CD14-positive monocyte (primary cell): ENCODE results near the gene PODN. TPM values are rescaled to one million over a fixed set of nuclear protein-coding genes. Genes with fewer than 3 reads are reported as not detected.

Source experiments
- DNase-seq, 3 donors: peaks; one replicate each; pipeline ENCODE4 v3.0.0-alpha.2; 2011 to 2022
- H2AFZ ChIP-seq: 2 replicates; pipeline ENCODE4 v1.6.0; 2012; ENCODE audit warnings: mild to moderate bottlenecking, low read depth, low read length, inconsistent platforms; ENCODE audit not compliant: insufficient read depth, poor library complexity, severe bottlenecking
- H3K27ac ChIP-seq, 2 donors: 1 replicate in 1 of 2; 2 replicates in 1 of 2; pipeline ENCODE4 v1.5.1; 2012 to 2013; ENCODE audit warnings: low read length in 2 of 2, control low read depth in 1 of 2, inconsistent platforms in 1 of 2, low read depth in 1 of 2, mild to moderate bottlenecking in 1 of 2
- H3K27me3 ChIP-seq, 2 donors: one replicate each; pipeline versions ENCODE4 v1.6.0 to v1.6.1; 2011 to 2013; ENCODE audit warnings: low read length in 2 of 2; ENCODE audit not compliant: control insufficient read depth in 2 of 2, insufficient read depth in 2 of 2
- H3K36me3 ChIP-seq, 2 donors: replicated peaks in 1 of 2; 1 replicate in 1 of 2; 2 replicates in 1 of 2; pipeline versions ENCODE4 v1.5.1 to v1.6.1; 2012 to 2013; ENCODE audit warnings: low read length in 2 of 2, control low read depth in 1 of 2, inconsistent platforms in 1 of 2, mild to moderate bottlenecking in 1 of 2; ENCODE audit not compliant: insufficient read depth in 2 of 2, control insufficient read depth in 1 of 2
- H3K4me1 ChIP-seq, 2 donors: 1 replicate in 1 of 2; 2 replicates in 1 of 2; pipeline versions ENCODE4 v1.5.1 to v1.6.1; 2012 to 2013; ENCODE audit warnings: low read length in 2 of 2, control low read depth in 1 of 2, inconsistent platforms in 1 of 2, mild to moderate bottlenecking in 1 of 2, moderate library complexity in 1 of 2; ENCODE audit not compliant: insufficient read depth in 2 of 2, control insufficient read depth in 1 of 2
- H3K4me2 ChIP-seq: replicated peaks from 2 replicates; pipeline ENCODE3; 2012; ENCODE audit warnings: low read length, moderate library complexity, mild to moderate bottlenecking; ENCODE audit not compliant: poor library complexity, severe bottlenecking; ENCODE audit errors: extremely low read depth
- H3K4me3 ChIP-seq, 3 experiments: fragments of 200-600 bp in 1 of 3; sonication (generic) in 1 of 3; replicated peaks in 1 of 3; 1 replicate in 2 of 3; 2 replicates in 1 of 3; pipeline ENCODE4 v1.5.1; 2011 to 2013; ENCODE audit warnings: low read length in 3 of 3, mild to moderate bottlenecking in 3 of 3, control low read depth in 2 of 3, low read depth in 2 of 3, inconsistent platforms in 1 of 3, moderate library complexity in 1 of 3
- H3K79me2 ChIP-seq: 2 replicates; pipeline ENCODE4 v1.6.0; 2012; ENCODE audit warnings: mild to moderate bottlenecking, control low read depth, inconsistent platforms, low read length, moderate library complexity; ENCODE audit not compliant: insufficient read depth
- H3K9ac ChIP-seq: 2 replicates; pipeline ENCODE4 v1.6.0; 2017; ENCODE audit warnings: low read length, mild to moderate bottlenecking; ENCODE audit not compliant: insufficient read depth, poor library complexity, severe bottlenecking
- H3K9me3 ChIP-seq, 2 donors: replicated peaks in 1 of 2; 1 replicate in 1 of 2; 2 replicates in 1 of 2; pipeline versions ENCODE4 v1.5.1 to v1.6.1; 2012 to 2013; ENCODE audit warnings: low read length in 2 of 2, control low read depth in 1 of 2; ENCODE audit not compliant: control insufficient read depth in 1 of 2, insufficient read depth in 1 of 2
- H4K20me1 ChIP-seq: 2 replicates; pipeline ENCODE4 v1.6.0; 2012; ENCODE audit warnings: mild to moderate bottlenecking, low read length, control low read depth, moderate library complexity; ENCODE audit not compliant: insufficient read depth
- H3K27ac Mint-ChIP-seq, 7 donors: one replicate each; pipeline ENCODE4 v1.8.0; 2020; ENCODE audit warnings: mild to moderate bottlenecking in 7 of 7, mixed read lengths in 7 of 7, moderate library complexity in 6 of 7, inconsistent platforms in 2 of 7
- H3K27me3 Mint-ChIP-seq, 3 donors: one replicate each; pipeline ENCODE4 v1.8.0; 2021 to 2022; ENCODE audit warnings: low read depth in 3 of 3, mild to moderate bottlenecking in 3 of 3, mixed read lengths in 3 of 3, moderate library complexity in 3 of 3, inconsistent platforms in 1 of 3
- H3K36me3 Mint-ChIP-seq, 2 donors: one replicate each; pipeline ENCODE4 v1.8.0; 2020; ENCODE audit warnings: mixed read lengths in 2 of 2, inconsistent platforms in 1 of 2, mild to moderate bottlenecking in 1 of 2
- H3K4me1 Mint-ChIP-seq: one replicate; pipeline ENCODE4 v1.8.0; 2020; ENCODE audit warnings: mild to moderate bottlenecking, mixed read lengths
- H3K4me3 Mint-ChIP-seq, 2 donors: one replicate each; pipeline ENCODE4 v1.8.0; 2020; ENCODE audit warnings: mild to moderate bottlenecking in 2 of 2, mixed read lengths in 2 of 2, moderate library complexity in 1 of 2
- H3K9me3 Mint-ChIP-seq, 7 donors: one replicate each; pipeline ENCODE4 v1.8.0; 2020 to 2022; ENCODE audit warnings: mixed read lengths in 7 of 7, mild to moderate bottlenecking in 6 of 7, moderate library complexity in 6 of 7, inconsistent platforms in 2 of 7
- CTCF ChIP-seq: fragments of 200-600 bp; IDR thresholded peaks from one replicate; pipeline ENCODE4 v1.8.0; 2022; ENCODE audit warnings: antibody characterized with exemption, mild to moderate bottlenecking
- WGBS: methylation state at CpG from one replicate; pipeline ENCODE4 v1.1.5; 2013; ENCODE audit warnings: missing lambda C conversion rate; ENCODE audit not compliant: insufficient coverage; 5-methylcytosine and 5-hydroxymethylcytosine counted together
- intact Hi-C, 2 donors: fragments of 100-400 bp; cut with micrococcal nuclease; formaldehyde crosslinking; loops; one replicate each; pipeline versions ENCODE4 v1.15.0 to v1.15.1; 2023
- polyA plus RNA-seq, 3 donors: library from polyadenylated mRNA; depleted of rRNA in 1 of 3; unstranded in 2 of 3; stranded (reverse) in 1 of 3; fragments of 300-500 nt in 2 of 3; fragments of >200 nt in 1 of 3; fragmentation: Illumina TruSeq in 2 of 3; gene quantifications; 1 replicate in 2 of 3; 2 replicates in 1 of 3; pipeline ENCODE4 v1.2.3, GENCODE V29; 2012 to 2021

PODN gene
- polyA plus RNA-seq, 3 donors: not detected

DNA sequence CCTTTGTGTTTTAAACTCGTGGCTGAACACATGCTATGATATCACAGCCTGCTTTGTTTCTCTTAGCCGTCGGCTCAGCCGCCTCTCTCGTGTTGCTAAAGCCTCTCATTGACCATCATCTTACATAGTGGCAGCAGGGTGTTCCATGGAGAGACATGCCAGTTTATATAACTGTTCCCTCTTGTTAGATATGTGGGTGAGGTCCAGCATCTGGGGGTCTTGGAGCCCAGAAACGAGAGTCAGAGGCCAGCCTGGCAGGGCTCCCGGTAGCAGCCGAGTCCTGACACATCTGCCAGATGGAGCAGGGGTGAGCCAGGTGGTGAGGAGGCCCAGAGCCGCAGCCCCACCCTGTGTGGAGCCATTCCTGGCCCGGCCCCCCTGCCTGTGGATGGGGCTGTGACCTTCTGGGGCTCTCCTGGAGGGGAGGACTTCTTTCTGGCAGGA is 11.9 kb downstream of the PODN start:
- WGBS: 97% methylated on average over 9 of the region's 10 CpGs
- H3K4me1 ChIP-seq: no peaks in the 10 kb centered on the region
- H3K36me3 Mint-ChIP-seq: no peaks in the 10 kb centered on the region
- intact Hi-C loops: no loop called here
- H3K4me1 Mint-ChIP-seq: no peaks in the 10 kb centered on the region
- no peak overlapping the region for H3K27ac ChIP-seq
- no peaks in the 10 kb centered on the region for H4K20me1 ChIP-seq
- no peaks in the 10 kb centered on the region for H3K79me2 ChIP-seq
- H3K4me2 ChIP-seq: no peak overlapping the region
- no peak for DNase-seq
- no peak for TF ChIP-seq CTCF
- peaks cover 0 to 2% (median 0%) of the 10 kb centered on the region in 3 donors for H3K27me3 Mint-ChIP-seq
- no peaks in the 10 kb centered on the region for H3K27me3 ChIP-seq
- no peaks in the 10 kb centered on the region for H3K36me3 ChIP-seq
- no peak overlapping the region for H3K4me3 Mint-ChIP-seq
- H3K9ac ChIP-seq: no peak overlapping the region
- no peaks in the 10 kb centered on the region for H3K9me3 Mint-ChIP-seq
- H3K27ac Mint-ChIP-seq: no peak overlapping the region
- H2AFZ ChIP-seq: no peak overlapping the region
- H3K9me3 ChIP-seq: no peaks in the 10 kb centered on the region
- H3K4me3 ChIP-seq: no peak overlapping the region

- H3K36me3 Mint-ChIP-seq: no peaks in the 10 kb centered on the region
Observed at GRCh38 chr1:53074313-53075154, 12.5 kb downstream of the PODN start.

More at GRCh38 chr1:53074313-53075154, 12.5 kb downstream of the PODN start:
- WGBS: 85% methylated on average over 3 of the region's 8 CpGs
- Histone ChIP-seq H2AFZ (no peak overlapping the region), H3K27ac (no peak overlapping the region), H3K36me3 (no peaks in the 10 kb centered on the region), H3K4me1 (no peaks in the 10 kb centered on the region), H3K4me3 (no peak overlapping the region), H4K20me1 (no peaks in the 10 kb centered on the region), H3K4me2 (no peak overlapping the region), H3K9me3 (no peaks in the 10 kb centered on the region), H3K27me3 (no peaks in the 10 kb centered on the region), H3K79me2 (no peaks in the 10 kb centered on the region), H3K9ac (no peak overlapping the region)
- no peak overlapping the region for H3K4me3 Mint-ChIP-seq
- H3K27me3 Mint-ChIP-seq: peaks cover 0 to 2% (median 0%) of the 10 kb centered on the region in 3 donors
- no peak overlapping the region for H3K27ac Mint-ChIP-seq
- H3K9me3 Mint-ChIP-seq: no peaks in the 10 kb centered on the region
- TF ChIP-seq CTCF: no peak
- H3K4me1 Mint-ChIP-seq: no peaks in the 10 kb centered on the region
- no peak for DNase-seq
- intact Hi-C loops: no loop called here
